Stomach (tissue), 4 donors: ENCODE results near the gene ELANE.

ENCODE experiments used
- EP300 ChIP-seq: sonication (generic); formaldehyde crosslinking; IDR thresholded peaks from one replicate; pipeline ENCODE4 v1.6.1; 2017; ENCODE audit warnings: antibody characterized with exemption
- POLR2A ChIP-seq, 4 donors: fragments of 450-650 bp; IDR thresholded peaks; one replicate each; pipeline ENCODE4 v1.6.1; 2016; ENCODE audit warnings: antibody characterized with exemption in 4 of 4, control low read depth in 2 of 4, mild to moderate bottlenecking in 1 of 4, moderate library complexity in 1 of 4
- POLR2AphosphoS5 ChIP-seq, 3 donors: sonication (generic); formaldehyde crosslinking; IDR thresholded peaks; one replicate each; pipeline ENCODE4 v1.6.1; 2016; ENCODE audit warnings: antibody characterized with exemption in 3 of 3
- TF ChIP-seq, protein P1 (sequence below), 7 experiments: fragments of 450-650 bp in 4 of 7; fragments of 200-600 bp in 3 of 7; sonication (generic) in 3 of 7; IDR thresholded peaks; one replicate each; pipeline ENCODE4 v1.5.1; 2016 to 2019; ENCODE audit warnings: antibody characterized with exemption in 7 of 7, control low read depth in 2 of 7, mild to moderate bottlenecking in 1 of 7

DNA sequence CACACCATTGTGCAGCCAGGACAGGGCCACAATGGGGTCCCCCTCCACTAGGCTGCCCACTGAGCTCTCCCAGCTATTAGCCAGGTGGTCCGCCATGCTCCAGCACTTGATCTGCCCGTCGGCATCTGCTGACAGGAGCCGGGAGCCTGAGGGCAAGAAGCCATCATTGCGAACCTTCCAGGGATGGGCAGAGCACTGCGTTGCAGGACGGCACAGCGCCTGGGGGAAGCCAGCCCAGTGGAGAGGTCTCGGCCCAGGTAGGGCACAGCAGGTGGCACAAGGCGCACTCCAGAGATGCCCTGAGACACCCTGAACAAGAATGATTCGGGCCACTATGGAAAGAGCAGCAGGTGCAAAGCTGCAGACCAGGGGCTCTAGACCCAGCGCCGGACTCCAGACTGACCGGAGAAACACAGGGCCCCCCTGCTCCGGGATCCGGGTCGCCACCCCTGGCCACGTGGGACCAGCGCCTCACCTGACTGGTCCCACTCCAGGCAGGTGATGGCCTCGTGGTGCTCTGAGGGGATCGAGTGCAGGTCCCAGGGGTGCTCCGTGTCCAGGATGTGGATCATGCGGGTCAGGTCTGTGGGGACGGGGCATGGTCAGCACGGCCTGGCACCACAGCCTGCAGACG, 37.7 kb downstream of the ELANE start:
- TF ChIP-seq, protein P1, sequence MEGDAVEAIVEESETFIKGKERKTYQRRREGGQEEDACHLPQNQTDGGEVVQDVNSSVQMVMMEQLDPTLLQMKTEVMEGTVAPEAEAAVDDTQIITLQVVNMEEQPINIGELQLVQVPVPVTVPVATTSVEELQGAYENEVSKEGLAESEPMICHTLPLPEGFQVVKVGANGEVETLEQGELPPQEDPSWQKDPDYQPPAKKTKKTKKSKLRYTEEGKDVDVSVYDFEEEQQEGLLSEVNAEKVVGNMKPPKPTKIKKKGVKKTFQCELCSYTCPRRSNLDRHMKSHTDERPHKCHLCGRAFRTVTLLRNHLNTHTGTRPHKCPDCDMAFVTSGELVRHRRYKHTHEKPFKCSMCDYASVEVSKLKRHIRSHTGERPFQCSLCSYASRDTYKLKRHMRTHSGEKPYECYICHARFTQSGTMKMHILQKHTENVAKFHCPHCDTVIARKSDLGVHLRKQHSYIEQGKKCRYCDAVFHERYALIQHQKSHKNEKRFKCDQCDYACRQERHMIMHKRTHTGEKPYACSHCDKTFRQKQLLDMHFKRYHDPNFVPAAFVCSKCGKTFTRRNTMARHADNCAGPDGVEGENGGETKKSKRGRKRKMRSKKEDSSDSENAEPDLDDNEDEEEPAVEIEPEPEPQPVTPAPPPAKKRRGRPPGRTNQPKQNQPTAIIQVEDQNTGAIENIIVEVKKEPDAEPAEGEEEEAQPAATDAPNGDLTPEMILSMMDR (IDR thresholded peaks at IDR 0.05) = no peak
- TF ChIP-seq POLR2A (IDR thresholded peaks at IDR 0.05) (no peak), EP300 (no peak), POLR2AphosphoS5 (IDR thresholded peaks at IDR 0.05) (no peak)
